ENCODE measurements around the gene PAGE2B.
"Not testable (repeated sequence)": the region's sequence is repeated elsewhere in the genome, so short reads cannot be mapped to it uniquely, and the experiment has no call there.

Gene PAGE2B

DNA sequence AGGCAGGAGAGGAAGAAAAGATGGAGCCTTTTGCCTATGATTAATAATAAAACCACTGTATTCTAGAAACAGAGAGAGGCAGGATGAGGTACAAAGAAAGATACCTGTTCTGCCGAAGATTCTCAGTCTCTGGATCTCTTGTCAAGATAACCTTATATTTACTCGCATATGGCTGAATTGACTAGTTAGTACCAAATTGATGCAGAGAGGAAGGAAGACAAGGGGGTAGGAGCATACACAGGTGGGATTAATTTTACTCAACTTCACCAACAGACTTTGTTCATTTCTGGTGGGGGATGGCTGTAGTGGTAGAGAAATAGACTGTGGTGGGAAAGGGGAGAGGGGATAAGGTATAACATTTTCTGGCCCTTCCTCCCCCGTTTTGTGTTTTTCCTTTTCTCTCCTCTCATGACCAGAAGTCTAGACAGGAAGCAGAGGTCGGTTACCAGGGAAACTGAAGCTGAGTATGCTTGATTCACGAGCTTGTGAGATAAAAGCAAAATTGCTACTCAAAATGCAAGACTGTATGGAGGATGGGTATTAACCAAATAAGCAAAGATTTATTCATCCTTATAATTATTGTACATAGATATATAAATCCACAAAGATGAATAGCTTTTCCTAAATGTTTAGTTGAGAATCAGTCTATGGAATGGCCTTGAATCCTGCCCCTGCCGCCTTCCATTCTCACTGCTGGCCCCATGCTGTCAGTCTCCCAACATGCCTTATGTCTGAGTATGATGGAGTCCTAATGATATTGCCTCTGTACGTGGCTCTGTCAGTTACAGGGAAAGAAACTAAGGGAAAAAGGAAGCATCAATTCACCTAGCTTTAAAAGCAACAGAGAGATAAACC lies 17.8 kb upstream of the PAGE2B start:
- Histone ChIP-seq H2AK5ac (ENCODE audit: low read length) (no peak overlapping the region), H3K36me3 (ENCODE audit: control insufficient read depth, insufficient read depth, low read length) (no peaks in the 10 kb centered on the region), H3K9ac (ENCODE audit: low read length) (no peak overlapping the region), H3K4ac (ENCODE audit: low read depth, low read length) (no peak overlapping the region), H2BK5ac (ENCODE audit: low read length) (no peak overlapping the region), H2BK120ac (ENCODE audit: low read depth, low read length) (no peak overlapping the region), H3K79me1 (ENCODE audit: low read length) (no peaks in the 10 kb centered on the region), H3K27me3 (ENCODE audit: insufficient read depth, low read length, poor library complexity) (no peaks in the 10 kb centered on the region), H3K56ac (ENCODE audit: low read length) (no peak overlapping the region), H3K23ac (ENCODE audit: low read length) (no peak overlapping the region), H3K27ac (ENCODE audit: low read depth, low read length) (no peak overlapping the region), H3K4me2 (ENCODE audit: low read length) (no peak overlapping the region), H3K4me1 (ENCODE audit: control insufficient read depth, low read depth, low read length) (no peaks in the 10 kb centered on the region), H3K18ac (ENCODE audit: low read length) (no peak overlapping the region), H3K79me2 (ENCODE audit: control insufficient read depth, insufficient read depth, low read length) (no peaks in the 10 kb centered on the region), H4K5ac (ENCODE audit: low read length) (no peak overlapping the region), H4K8ac (ENCODE audit: low read depth, low read length) (no peak overlapping the region), H2BK15ac (replicated peaks; ENCODE audit: low read depth) (no peak overlapping the region), H3K4me3 (ENCODE audit: low read length) (no peak overlapping the region)
- DNase-seq: peak; percentile 1
- WGBS (ENCODE audit: extremely low coverage, insufficient coverage, low lambda C conversion rate): no CpG with 5 or more reads among the region's 7 CpGs

DNA sequence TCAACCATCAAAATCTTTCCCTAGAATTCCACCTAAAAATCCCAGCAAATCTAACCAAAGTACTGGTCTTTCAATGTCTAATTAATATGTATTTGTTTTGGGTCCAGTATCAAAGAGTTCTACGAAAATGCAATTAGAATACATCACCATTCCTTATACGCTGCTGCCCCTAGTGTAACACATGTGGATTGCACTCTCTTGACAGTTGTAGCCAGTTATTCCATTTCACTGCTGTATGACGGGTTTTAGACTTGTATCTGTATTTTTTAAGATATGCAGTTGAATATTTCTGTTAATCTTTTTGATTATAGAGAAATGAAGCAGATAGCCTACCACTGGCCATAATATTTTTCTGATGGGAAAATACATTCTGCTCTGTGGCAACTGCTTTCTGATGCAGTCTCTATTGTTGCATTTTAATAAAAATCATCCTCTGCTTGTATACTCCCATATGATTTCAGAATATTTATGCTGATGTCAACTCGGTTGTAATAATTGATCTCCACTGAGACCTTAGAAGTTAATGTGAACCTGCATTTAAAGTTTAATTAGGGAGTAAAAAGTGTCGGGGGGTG lies 17.1 kb upstream of the PAGE2B start:
- Histone ChIP-seq H3K4me1 (ENCODE audit: control insufficient read depth, low read depth, low read length) (no peaks in the 10 kb centered on the region), H3K27me3 (ENCODE audit: insufficient read depth, low read length, poor library complexity) (no peaks in the 10 kb centered on the region), H4K5ac (ENCODE audit: low read length) (no peak overlapping the region), H2BK120ac (ENCODE audit: low read depth, low read length) (no peak overlapping the region), H3K4ac (ENCODE audit: low read depth, low read length) (no peak overlapping the region), H3K23ac (ENCODE audit: low read length) (no peak overlapping the region), H2BK15ac (replicated peaks; ENCODE audit: low read depth) (no peak overlapping the region), H2AK5ac (ENCODE audit: low read length) (no peak overlapping the region), H2BK5ac (ENCODE audit: low read length) (no peak overlapping the region), H4K8ac (ENCODE audit: low read depth, low read length) (no peak overlapping the region), H3K27ac (ENCODE audit: low read depth, low read length) (no peak overlapping the region), H3K79me2 (ENCODE audit: control insufficient read depth, insufficient read depth, low read length) (no peaks in the 10 kb centered on the region), H3K56ac (ENCODE audit: low read length) (no peak overlapping the region), H3K9ac (ENCODE audit: low read length) (no peak overlapping the region), H3K4me3 (ENCODE audit: low read length) (no peak overlapping the region), H3K4me2 (ENCODE audit: low read length) (no peak overlapping the region), H3K79me1 (ENCODE audit: low read length) (no peaks in the 10 kb centered on the region), H3K18ac (ENCODE audit: low read length) (no peak overlapping the region), H3K36me3 (ENCODE audit: control insufficient read depth, insufficient read depth, low read length) (no peaks in the 10 kb centered on the region)
- peak; percentile 14 for DNase-seq
- WGBS (ENCODE audit: extremely low coverage, insufficient coverage, low lambda C conversion rate): no CpG with 5 or more reads among the region's 5 CpGs

DNA sequence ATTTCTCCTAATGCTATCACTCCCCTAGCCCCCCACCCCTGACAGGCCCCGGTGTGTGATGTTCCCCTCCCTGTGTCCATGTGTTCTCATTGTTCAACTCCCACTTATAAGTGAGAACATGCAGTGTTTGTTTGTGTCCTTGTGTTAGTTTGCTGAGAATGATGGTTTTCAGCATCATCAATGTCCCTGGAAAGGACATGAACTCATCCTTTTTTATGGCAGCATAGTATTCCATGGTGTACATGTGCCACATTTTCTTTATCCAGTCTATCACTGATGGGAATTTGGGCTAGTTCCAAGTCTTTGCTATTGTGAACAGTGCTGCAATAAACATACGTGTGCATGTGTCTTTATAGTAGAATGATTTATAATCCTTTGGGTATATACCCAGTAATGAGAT lies 7.7 kb upstream of the PAGE2B start:
- not testable (repeated sequence) for H2BK120ac ChIP-seq (ENCODE audit: low read depth, low read length); H4K5ac ChIP-seq (ENCODE audit: low read length); H3K4me3 ChIP-seq (ENCODE audit: low read length); H3K9ac ChIP-seq (ENCODE audit: low read length); H3K23ac ChIP-seq (ENCODE audit: low read length); H4K8ac ChIP-seq (ENCODE audit: low read depth, low read length); H3K27me3 ChIP-seq (ENCODE audit: insufficient read depth, low read length, poor library complexity); H2BK5ac ChIP-seq (ENCODE audit: low read length); H3K4ac ChIP-seq (ENCODE audit: low read depth, low read length); H3K56ac ChIP-seq (ENCODE audit: low read length); H2BK15ac ChIP-seq (replicated peaks; ENCODE audit: low read depth); H3K79me2 ChIP-seq (ENCODE audit: control insufficient read depth, insufficient read depth, low read length); H3K4me1 ChIP-seq (ENCODE audit: control insufficient read depth, low read depth, low read length); H3K4me2 ChIP-seq (ENCODE audit: low read length); H3K79me1 ChIP-seq (ENCODE audit: low read length); H3K18ac ChIP-seq (ENCODE audit: low read length); H3K27ac ChIP-seq (ENCODE audit: low read depth, low read length); H2AK5ac ChIP-seq (ENCODE audit: low read length); DNase-seq; H3K36me3 ChIP-seq (ENCODE audit: control insufficient read depth, insufficient read depth, low read length)
- WGBS (ENCODE audit: extremely low coverage, insufficient coverage, low lambda C conversion rate): no CpG with 5 or more reads among the region's 2 CpGs

DNA sequence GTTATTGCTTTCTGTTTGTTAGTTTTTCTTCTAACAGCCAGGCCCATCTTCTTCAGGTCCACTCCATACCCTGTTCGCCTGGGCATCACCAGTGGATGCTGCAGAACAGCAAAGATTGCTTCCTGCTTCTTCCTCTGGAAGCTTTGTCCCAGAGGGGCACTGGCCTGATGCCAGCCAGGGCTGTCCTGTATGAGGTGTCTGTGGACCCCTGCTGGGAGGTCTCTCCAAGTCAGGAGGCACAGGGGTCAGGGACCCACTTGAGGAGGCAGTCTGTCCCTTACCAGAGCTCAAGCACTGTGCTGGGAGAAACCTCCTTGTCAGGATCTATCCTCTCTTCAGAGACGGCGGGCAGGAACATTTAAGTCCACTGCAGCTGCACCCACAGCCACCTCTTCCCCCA lies 2.5 kb upstream of the PAGE2B start:
- Histone ChIP-seq H3K79me2 (ENCODE audit: control insufficient read depth, insufficient read depth, low read length) (no peaks in the 10 kb centered on the region), H3K79me1 (ENCODE audit: low read length) (no peaks in the 10 kb centered on the region), H3K23ac (ENCODE audit: low read length) (no peak overlapping the region), H3K4me3 (ENCODE audit: low read length) (no peak overlapping the region), H2AK5ac (ENCODE audit: low read length) (no peak overlapping the region), H3K4me2 (ENCODE audit: low read length) (no peak overlapping the region), H3K4ac (ENCODE audit: low read depth, low read length) (no peak overlapping the region), H3K27me3 (ENCODE audit: insufficient read depth, low read length, poor library complexity) (no peaks in the 10 kb centered on the region), H3K4me1 (ENCODE audit: control insufficient read depth, low read depth, low read length) (no peaks in the 10 kb centered on the region), H4K5ac (ENCODE audit: low read length) (no peak overlapping the region), H3K56ac (ENCODE audit: low read length) (no peak overlapping the region), H2BK15ac (replicated peaks; ENCODE audit: low read depth) (no peak overlapping the region), H3K27ac (ENCODE audit: low read depth, low read length) (no peak overlapping the region), H3K9ac (ENCODE audit: low read length) (no peak overlapping the region), H2BK120ac (ENCODE audit: low read depth, low read length) (no peak overlapping the region), H3K18ac (ENCODE audit: low read length) (no peak overlapping the region), H4K8ac (ENCODE audit: low read depth, low read length) (no peak overlapping the region), H2BK5ac (ENCODE audit: low read length) (no peak overlapping the region), H3K36me3 (ENCODE audit: control insufficient read depth, insufficient read depth, low read length) (no peaks in the 10 kb centered on the region)
- no peak for DNase-seq
- WGBS (ENCODE audit: extremely low coverage, insufficient coverage, low lambda C conversion rate): no CpG with 5 or more reads among the region's 3 CpGs

DNA sequence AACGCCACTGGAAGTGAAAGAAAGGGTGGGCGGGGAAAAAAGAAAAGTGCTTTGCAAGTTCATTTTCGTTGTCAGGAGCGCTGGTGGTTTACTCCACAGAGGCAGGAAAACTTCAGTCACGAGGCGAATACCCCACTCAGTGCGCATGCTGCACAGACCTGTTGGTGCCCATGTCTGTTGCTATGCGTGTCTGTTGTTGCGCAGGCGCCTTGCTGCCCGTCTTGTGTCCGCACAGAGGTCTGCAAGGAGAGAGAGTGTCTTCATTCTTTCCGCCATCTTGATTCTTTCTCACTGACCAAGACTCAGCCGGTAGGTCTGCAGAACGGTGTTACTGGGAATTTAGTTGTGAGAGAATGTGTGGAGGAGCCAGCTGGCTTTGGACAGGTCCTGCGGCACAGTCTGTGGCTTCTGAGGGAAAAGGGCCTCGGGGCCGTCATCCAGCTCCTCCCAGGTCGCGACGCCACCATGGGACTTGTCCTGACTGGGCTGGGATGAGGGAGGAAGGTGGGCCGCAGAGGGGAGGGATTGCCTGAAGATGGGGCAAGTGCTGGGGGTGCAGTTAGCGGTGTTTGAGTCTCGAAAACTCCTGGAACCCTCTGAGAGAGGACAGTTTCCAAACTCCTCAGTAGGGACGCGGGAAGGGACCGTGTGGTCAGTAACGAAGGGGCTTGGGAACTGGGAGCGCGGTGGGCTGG lies 14.1 kb downstream of the PAGE2B start, which contains the start of gene PAGE2:
PAGE2 (plus strand) TSS at position 224 of the 695 bp plus-strand sequence. CDS start 1,003 bp downstream, outside the sequence.
- H2BK5ac ChIP-seq (ENCODE audit: low read length): no peak within 1 kb of the TSS
- H3K27ac ChIP-seq (ENCODE audit: low read depth, low read length): no peak within 1 kb of the TSS
- no peak within 1 kb of the TSS for H2AK5ac ChIP-seq (ENCODE audit: low read length)
- H3K79me1 ChIP-seq (ENCODE audit: low read length): no peaks in the 10 kb centered on the region
- H3K56ac ChIP-seq (ENCODE audit: low read length): no peak within 1 kb of the TSS
- no peak within 1 kb of the TSS for H3K4me3 ChIP-seq (ENCODE audit: low read length)
- no peak within 1 kb of the TSS for H3K18ac ChIP-seq (ENCODE audit: low read length)
- H3K79me2 ChIP-seq (ENCODE audit: control insufficient read depth, insufficient read depth, low read length): no peaks in the 10 kb centered on the region
- no peak within 1 kb of the TSS for H3K4ac ChIP-seq (ENCODE audit: low read depth, low read length)
- no peaks in the 10 kb centered on the region for H3K27me3 ChIP-seq (ENCODE audit: insufficient read depth, low read length, poor library complexity)
- no peaks in the 10 kb centered on the region for H3K4me1 ChIP-seq (ENCODE audit: control insufficient read depth, low read depth, low read length)
- no peak within 1 kb of the TSS for H4K5ac ChIP-seq (ENCODE audit: low read length)
- H4K8ac ChIP-seq (ENCODE audit: low read depth, low read length): no peak within 1 kb of the TSS
- no peak within 1 kb of the TSS for H3K23ac ChIP-seq (ENCODE audit: low read length)
- no peak within 1 kb of the TSS for H3K4me2 ChIP-seq (ENCODE audit: low read length)
- DNase-seq: no peak
- WGBS (ENCODE audit: extremely low coverage, insufficient coverage, low lambda C conversion rate): no CpG with 5 or more reads among the region's 30 CpGs
- no peak within 1 kb of the TSS for H2BK120ac ChIP-seq (ENCODE audit: low read depth, low read length)
- H3K36me3 ChIP-seq (ENCODE audit: control insufficient read depth, insufficient read depth, low read length): no peaks in the 10 kb centered on the region
- H3K9ac ChIP-seq (ENCODE audit: low read length): no peak within 1 kb of the TSS
- H2BK15ac ChIP-seq (replicated peaks; ENCODE audit: low read depth): no peak within 1 kb of the TSS

All from mesendoderm (in vitro differentiated cells).